ENCODE results near the gene DIRAS1.
A peak's percentile ranks its signal among the peaks of the same experiment; 100 is the strongest.

DIRAS1 gene

DNA sequence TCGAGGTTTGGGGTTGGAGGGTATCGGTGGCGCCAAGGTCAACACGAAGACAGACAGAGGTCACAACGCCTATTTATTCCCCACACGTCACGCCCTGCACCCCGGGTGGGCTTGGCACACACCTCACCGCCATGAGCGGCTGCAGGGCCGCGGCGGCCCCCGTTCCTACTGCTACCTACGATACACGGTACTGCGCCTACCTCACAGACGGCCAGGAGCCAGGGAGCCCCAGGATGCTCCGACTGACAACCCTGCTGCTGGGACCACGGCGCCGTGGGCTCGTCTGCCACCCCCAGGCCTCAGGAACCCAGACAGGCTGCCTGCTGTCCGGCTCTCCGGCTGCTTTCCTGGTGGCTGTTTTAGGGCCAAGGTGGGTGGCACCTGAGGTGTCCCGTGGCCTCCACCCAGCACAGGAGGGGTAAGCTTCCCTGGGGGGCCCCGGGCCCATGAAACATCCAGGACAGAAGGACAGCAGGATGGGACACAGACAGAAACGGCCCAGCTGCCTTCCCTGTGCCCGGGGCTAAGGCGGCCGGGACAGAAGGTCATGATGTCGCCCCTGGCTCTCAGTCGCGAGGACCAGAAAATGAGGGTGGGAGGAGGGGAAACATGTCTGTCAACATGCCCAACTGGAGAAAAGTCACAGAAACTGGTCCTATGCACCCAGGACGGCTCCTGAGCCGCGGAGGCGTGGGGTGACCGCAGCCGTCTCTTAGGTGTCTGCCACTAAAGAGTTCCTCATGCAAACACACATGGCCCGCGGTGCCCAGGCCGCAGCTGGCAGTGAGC lies 33.7 kb upstream of the DIRAS1 start:
- DNase-seq = no peak

DNA sequence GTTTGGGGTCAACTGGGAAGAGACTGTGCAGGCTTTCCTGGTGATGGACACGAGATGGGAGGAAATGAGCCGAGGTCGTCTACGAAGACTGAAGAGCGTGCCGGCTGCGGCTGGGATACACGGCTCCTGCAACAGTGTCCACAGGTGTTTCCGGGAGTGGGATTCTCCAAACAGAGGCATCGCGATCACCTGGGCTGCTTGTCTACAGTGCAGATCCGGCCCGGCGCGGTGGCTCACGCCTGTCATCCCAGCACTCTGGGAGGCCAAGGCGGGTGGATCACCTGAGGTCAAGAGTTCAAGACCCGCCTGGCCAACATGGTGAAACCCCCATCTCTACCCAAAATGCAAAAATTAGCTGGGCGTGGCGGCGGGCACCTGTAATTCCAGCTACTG lies 30.3 kb upstream of the DIRAS1 start:
- DNase-seq = no peak

DNA sequence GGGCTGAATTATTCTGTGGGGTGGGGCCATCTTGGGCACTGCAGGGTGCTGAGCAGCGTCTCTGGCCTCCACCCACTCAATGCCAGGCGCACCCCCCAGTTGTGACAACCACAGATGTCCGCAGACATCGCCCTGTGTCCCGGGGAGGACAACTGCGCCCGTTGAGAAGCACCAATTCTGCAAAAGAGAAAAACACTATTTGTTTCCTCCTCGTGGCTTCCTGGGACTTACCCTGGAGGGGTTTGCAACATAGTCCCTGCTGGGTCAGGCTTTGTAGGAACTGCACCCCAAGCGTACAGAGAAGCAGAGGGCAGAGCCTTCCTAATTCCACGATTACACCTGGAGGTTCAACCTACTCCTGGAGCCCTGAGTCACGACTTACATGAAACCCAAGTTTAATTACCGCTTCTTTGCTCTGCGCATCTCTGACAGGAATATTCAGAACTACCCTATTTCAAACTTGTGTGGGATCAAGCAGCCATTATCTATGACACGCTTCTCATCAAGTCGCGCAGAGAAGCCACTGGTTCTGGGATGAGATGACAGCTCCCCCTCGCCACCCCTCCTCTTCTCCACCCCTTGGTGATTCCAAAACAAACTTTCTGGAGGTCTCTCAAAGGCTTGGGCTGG lies 29.8 kb upstream of the DIRAS1 start:
- no peak for DNase-seq

DNA sequence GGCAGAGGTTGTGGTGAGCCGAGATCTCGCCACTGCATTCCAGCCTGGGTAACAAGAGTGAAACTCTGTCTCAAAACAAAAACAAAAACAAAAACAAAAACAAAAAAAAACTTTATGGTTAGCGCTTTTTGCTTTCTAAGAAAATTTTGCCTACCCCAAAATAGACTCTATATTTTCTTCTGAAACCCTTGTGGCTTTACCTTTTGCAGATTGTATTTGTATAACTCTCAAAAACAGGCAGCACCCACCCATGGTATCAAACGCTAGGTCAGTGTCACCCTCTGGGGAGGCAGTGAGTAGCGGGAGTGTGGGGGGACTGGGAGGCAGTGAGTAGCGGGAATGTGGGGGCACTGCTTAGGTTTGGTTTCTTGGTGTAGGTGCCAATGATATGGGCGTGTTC lies 26.2 kb upstream of the DIRAS1 start:
- DNase-seq = no peak

DNA sequence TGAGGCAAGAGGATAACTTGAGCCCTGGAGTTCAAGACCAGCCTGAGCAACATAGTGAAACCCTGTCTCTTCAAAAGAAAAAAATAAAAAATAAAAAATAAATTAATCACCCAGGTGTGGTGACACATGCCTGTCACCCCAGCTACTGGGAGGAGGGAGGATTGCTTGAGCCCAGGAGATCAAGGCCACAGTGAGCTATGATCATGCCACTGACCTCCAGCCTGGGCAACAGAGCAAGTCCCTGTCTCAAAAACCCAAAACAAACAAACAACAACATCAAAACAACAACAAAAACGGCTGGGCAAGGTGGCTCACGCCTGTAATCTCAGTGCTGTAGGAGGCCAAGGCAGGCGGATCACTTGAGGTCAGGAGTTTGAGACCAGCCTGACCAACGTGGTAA lies 22.9 kb upstream of the DIRAS1 start:
- DNase-seq = no peak

DNA sequence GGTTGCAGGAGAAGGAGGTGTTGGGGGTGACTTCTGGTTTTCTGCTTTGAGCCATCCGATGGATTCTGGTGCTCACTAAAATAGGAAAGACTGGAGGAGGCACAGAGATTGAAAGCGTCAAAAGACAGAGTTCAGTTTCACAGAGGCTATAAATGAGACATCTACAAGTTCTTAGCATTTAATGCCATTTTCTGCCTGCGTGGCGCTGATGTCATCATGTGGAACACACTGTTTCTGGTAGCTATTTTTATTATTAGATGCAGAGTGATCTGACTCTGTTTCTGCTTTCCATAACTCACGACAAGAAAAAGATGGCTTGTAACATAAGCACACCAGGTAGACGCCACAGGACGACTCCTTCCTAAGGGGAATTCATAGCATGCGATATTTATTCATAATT lies 21.9 kb upstream of the DIRAS1 start:
- no peak for DNase-seq

DNA sequence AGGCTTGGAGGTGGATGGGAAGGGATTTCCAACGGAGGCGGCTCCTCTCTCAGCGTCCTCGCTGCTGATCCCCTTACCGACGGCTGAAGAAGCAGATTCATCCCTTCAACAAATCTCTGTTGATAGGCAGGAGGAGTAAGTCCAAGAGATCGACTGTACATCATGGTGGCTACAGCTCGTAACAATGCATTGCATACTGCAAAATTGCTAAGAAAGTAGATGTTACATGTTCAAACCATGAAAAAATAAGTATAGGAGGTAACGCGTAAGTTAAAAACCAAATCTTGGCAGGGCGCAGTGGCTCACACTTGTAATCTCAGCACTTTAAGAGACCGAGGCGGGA lies 19.1 kb upstream of the DIRAS1 start:
- DNase-seq = no peak

DNA sequence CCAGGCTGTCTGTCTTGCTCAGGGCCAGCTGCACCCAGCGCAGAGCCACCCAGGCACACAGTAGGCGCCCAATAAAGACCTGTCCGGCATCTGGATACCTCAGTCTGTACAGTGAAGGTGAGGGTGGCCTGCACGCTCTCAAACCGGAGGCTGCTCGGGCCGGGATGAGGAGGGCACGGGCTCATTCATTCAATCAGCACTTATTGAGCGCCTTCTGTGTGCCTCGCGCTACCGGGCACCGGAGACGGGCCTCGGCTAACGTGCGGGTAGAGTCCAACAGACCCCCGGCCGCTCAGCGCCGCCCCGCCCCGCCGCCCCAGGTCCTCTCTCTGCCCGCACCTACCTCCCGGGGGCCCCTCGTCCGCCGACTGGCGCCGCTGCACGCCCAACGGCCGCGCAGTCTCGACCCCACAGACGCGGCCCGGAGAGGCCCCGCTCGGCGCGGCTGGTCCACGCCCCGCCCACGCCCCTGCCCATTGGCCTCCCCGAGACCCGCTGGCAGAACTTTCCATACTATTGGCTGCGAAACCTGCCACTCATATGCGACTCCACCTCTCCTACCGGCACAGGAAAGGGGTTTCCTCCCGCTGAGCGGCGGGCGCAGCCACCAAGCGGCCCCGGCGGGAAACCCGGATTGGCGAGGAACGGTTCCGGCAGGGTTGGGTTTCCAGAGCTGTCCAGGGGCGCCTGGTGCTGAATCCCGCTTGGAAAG lies 18.6 kb upstream of the DIRAS1 start, which contains the start of gene SLC39A3:
Gene SLC39A3 (minus strand): TSS at position 416 of the 712 bp plus-strand sequence. CDS start 2,760 bp downstream, outside the sequence.
- DNase-seq = peak; percentile 97

DNA sequence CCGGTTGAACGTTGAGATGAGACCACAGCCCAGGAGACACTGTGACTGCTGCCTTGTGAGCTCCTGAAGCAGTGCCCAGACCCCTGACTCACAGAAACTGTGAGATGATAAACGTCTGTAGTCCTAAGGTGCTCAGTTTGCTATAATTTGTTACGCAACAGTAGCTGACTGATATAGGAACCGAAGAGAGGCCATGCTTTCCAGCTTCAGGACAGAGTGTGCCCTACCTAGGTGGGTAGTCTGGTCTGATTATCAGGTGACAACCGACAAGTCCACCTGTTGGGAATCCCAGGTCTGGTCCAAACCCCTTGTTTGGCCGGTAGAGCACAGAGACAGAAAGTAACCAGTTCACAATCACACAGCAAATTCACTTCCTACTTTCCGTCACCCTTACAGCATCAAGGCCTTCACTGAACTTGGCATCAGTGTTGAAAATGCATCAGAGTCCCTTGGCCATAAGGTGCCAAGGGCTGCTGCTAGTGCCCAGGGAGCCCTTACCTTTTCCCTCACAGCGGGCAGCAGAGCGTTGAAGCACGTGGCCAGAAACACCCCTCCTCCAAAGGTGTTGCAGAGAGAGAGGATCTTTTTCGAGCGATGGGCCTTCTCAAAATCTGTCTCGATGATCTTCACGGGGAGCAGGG lies 15.5 kb upstream of the DIRAS1 start:
- DNase-seq = no peak

DNA sequence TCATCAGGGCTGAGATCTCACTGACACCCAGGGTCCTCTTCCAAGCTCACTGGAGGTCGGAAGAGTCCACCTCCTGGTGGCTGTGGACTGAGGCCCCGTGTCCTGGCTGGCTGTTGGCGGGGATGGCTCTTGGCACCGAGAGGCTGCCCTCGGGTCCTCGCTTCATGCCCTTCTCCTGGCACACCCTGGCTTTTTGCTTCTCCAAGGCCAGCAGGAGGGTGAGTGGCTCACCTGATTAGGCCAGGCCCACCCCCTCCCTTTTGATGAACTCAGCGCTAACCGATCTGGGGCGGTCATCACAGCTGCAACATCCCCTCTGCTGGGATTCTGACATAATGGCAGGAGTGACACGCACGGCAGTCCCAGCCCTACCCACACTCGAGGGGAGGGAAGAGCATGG lies 14.2 kb upstream of the DIRAS1 start:
- no peak for DNase-seq

DNA sequence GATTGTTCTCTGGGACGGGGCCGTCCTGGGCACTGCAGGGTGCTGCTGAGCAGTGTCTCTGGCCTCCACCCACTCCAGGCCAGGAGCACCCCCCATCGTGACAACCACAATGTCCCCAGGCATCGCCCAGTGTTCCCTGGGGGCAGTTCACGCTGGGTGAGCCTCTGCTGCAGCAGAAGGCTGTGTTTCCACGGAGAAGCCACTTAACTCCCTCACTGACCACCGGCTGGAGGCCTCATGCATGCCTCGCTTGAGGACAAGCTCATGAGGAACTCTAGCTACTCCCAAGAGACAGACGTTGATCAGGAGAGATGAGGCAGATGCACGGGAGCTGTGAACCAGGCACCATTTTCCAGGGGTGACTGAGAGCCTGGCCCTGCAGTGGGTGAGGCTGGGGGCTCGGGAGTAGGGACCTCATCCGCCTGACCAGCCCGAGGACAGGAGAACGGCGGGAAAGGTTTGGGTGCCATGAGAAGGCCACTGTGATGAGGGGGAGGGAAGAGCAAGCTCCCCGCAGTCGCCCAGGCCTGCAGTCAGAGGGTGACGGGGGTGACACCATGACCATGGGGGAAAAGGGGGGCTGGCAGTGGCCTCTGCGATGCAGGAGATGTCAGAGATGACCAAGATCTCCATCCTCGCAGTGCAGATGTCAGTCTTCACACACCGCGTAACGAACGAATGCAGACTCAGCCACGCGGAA lies 13.6 kb upstream of the DIRAS1 start:
- DNase-seq = no peak

DNA sequence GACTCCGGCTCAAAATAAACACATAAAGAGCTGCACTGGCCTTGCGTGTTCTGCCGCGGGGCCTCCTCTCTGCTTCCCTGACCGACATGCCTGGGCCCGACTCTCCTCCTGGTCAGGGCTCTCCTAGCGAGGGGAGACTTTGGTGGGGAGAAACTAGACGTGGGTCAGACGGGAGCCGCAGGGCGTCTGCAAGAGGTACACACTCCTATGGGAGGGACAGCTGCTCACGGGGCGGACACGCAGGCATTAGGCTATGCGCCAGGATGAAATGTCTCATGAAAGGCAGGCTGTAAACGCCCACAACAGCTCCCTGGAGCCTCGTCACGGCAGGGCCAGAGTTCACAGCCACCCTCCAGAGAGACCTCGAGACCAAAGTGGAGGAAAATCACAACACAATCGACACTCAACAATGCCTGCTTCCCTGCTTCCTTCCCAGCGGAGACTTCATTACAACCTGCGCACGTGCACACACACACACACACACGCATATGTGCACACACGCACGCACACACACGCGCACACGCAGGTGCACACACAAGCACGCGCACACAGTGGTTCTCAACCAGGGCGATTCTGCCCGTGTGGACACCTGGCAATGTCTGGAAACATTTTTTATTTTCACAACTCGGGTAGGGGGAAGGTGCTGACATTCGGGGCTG lies 12.9 kb upstream of the DIRAS1 start:
- DNase-seq = no peak

DNA sequence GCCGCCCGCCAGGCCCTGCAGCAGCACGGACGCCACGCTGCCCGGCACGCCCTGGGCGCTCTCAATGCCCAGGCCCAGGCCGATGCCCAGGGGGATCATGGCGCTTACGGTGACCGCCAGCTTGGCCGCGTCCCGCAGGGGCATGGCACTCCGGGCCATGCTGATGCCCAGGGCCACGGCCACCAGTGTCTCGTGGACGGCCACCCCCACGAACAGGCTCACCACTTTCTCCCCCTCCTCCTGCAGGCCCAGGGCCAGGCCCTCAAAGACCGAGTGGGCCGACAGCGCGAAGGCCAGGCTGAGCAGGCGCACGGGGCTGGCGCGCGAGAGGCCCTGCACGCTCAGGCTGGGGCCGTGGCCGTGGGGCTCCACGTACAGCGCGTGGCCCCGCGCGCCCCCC lies 11.7 kb upstream of the DIRAS1 start:
- DNase-seq = no peak

DNA sequence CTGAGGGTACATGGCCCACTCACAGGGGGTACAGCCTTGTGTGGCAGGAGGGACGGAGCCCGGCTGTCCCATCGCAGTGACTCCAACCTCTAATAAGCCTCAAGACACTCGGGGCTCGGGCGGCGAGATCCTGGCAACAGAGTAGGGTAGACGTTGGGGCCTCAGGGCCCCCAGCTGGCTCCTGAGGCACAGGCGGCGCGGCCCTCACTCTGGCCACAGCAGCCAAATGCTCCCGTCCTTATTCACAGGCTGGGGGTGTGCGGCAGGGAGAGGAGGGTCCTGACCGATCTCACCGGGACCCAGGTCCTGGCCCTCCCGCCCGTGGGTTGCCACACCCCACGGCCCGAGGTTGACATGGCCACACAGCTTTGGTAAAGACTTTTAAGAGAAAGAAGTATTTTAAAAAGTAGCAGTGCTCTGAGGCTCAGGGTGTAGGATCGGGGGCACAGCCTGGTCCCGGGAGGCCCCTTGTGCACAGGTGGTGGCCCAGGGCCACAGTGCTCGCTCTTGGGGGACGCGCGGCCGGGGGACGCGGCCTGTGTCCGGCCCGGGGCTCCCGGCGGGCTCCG lies 11.1 kb upstream of the DIRAS1 start:
- no peak for DNase-seq

DNA sequence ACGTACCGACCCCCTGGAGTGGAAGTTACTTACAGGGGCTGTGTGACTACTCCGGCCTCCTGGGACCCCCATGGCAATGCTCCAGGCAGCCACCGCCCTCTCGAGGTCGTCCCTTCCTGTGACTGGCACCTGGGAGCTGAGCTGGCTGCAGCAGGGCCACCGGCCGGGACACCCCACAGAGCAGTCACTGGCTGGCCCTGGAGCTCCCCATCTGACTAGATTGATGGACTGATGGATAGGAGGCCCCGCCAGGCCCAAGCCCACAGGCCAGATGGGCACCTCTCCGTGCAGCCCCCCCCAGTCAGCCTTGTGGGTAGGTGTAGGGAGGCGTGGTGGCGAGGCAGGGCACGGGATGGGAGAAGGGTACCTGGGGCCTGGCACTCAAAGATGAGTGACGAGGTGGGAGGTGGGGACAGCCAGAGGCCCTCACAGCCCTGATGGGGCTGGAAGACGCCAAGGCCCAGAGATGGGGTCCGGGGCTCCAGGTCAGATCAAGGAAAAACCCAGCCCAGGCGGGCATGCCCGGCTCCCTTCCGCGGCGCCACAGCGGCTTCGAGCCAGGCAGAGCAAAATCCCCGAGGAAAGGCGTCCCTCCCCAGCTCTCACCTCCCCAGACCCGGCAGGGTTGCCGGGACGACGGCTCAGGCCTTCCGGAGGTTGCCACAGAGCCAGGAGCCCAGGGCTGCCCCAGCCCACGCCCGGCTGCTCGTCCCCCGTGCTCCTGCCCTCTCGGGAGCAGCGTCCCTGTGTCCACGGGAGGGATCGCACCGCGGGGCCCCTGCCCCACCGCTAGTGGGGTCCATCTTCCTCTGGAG lies 10.2 kb upstream of the DIRAS1 start:
- DNase-seq = no peak

DNA sequence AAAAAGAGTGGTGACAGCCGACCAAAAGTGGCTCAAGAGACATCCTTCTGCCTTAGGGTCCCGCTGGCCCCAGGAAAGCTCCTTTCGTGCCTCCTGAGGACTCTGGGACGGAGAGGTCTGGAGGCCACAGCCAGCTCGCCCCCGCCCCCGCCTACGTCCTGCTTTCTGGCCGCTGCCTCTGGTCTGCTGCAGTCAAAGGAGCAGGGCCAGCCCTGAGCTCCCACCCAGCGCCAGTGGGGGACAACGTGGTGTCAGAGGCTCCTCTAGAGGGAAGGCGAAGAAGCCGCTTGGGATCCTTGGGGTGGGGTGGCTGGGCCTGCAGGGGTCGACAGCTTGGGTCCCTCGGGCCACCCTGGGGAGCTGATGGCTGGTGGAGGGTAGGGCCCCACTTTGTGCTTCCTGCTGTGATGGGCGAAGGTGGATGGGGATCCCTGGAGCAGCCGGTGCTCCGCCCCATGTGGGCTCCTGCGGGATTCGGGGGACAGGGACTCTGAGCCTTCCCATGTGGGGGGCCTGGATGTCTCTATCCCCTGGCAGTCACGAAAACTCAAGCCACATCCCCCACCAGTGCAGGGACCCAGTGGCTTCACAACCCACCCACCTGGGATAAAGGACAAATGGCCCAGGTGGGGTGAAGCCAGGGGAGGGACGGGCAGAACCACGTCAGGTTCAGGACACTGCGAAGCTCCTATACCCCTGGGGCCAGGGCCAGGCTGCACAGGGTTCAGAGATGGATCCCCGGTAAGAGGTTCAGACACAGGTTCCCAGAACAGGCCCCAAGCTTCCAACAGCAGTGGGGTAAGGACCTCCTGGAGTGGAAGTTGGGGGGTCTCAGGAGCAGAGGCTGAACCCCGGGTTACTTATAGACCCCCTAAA lies 9.0 kb upstream of the DIRAS1 start:
- DNase-seq = no peak

DNA sequence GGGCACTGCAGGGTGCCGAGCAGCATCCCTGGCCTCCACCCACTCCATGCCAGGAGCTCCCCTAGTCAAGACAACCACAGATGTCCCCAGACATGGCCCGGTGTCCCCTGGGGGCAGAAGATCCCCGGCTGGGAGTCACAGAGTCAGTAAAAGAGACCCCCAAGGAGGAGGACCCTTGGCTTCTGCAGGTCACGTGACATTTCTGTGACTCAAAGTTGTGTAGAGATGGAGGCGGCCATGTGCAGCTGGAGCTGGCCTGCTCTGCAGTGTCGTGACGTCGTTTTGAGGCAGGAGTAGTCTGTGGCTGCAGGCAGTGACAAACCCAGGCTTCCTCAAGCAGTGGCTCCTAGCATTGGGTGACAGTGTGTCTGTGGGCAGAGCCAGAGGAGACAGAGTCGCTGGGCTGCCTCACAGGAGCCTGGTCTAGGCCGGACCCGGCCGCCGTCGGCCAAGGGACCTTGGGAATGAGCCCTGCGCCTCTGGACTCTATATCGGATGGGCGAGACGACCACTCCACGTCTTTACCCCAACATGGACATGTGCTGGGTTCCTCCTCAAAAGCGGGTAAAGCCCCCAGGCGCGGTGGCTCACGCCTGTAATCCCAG lies 7.7 kb upstream of the DIRAS1 start:
- DNase-seq = no peak

DNA sequence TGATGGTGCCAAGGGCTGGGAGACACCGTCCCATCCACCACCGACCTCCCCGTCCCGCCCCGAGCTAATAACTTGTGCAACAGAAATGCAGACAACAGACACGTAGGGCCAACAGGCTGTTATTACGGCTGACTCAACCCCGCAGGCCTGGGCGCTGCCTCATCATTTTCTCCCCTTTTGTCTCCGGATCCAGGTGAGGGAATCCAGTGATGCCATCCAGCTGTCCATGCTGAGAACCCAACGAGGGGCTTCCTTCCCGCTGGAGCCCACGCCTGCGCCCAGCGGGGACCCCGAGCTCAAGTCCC lies 6.4 kb upstream of the DIRAS1 start:
- DNase-seq = no peak

DNA sequence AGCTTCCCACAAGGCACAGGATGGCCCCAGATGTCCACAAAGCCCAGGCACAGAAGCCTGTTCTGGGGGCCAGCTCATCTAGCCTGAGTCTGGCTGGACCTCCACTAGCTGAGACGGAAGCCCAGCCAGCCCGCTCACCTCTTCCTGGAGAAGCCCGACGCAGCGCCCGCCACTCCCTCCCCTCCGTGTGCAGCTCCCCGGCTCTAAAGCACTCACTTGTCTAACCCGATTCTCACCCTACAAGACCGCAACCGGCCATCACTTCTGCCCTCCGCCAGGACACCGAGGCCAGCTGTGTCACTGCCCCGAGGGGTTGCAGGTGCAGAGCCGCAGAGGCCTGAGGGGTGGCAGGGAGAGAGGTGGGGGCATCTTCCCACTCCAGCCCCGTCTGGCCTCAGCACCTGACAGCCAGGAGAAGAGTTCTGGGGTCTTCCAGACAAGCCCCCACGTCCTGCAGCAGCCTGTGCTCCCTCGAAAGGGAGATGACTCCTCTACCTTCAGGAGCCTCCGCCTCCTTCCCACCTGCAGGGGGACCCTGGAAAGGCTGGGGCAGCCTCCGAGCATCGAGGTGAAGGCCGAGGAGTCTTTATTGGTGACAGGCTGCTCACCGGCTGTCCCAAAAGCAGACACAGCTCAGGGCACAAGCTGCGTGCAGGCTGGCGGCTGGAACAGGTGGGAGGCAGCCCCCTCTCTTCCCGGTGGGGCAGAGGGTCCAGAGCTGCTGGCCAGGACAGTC lies 5.9 kb upstream of the DIRAS1 start:
- DNase-seq = no peak
